NCI-H69 (cell line): ENCODE results near the gene MTMR8.
"Not testable (repeated sequence)": the region's sequence is repeated elsewhere in the genome, so short reads cannot be mapped to it uniquely, and the experiment has no call there.

Source experiments
- DNase-seq: peaks from one replicate; lab custom pipeline; 2025; lab: John Stamatoyannopoulos, UW

Gene MTMR8

GRCh38 chrX:64394874-64395567 is at the start of gene MTMR8:
MTMR8 (minus strand) TSS chrX:64395452; CDS start chrX:64395363, 89 bp downstream.
- no peak for DNase-seq

GRCh38 chrX:64439551-64439950 is 44.3 kb upstream of the MTMR8 start:
- DNase-seq = no peak

- no peak for DNase-seq
Observed at GRCh38 chrX:64437665-64438064, 42.4 kb upstream of the MTMR8 start.

GRCh38 chrX:64437218-64437617 is 42.0 kb upstream of the MTMR8 start:
- DNase-seq = no peak

- no peak for DNase-seq
Observed at GRCh38 chrX:64428371-64428770, 33.1 kb upstream of the MTMR8 start.

- DNase-seq = no peak
Observed at GRCh38 chrX:64427787-64428186, 32.5 kb upstream of the MTMR8 start.

GRCh38 chrX:64427281-64427680 is 32.0 kb upstream of the MTMR8 start:
- no peak for DNase-seq

- not testable (repeated sequence) for DNase-seq
Observed at GRCh38 chrX:64409730-64410129, 14.5 kb upstream of the MTMR8 start.

GRCh38 chrX:64398088-64398487 is 2.8 kb upstream of the MTMR8 start:
- DNase-seq = no peak

GRCh38 chrX:64395568-64395929 is 297 bp upstream of the MTMR8 start:
- DNase-seq = no peak

- no peak for DNase-seq
Observed at GRCh38 chrX:64394059-64394873, 986 bp downstream of the MTMR8 start.

GRCh38 chrX:64389489-64389888 is 5.8 kb downstream of the MTMR8 start:
- no peak for DNase-seq

GRCh38 chrX:64380789-64381188 is 14.5 kb downstream of the MTMR8 start:
- DNase-seq = not testable (repeated sequence)

GRCh38 chrX:64379924-64380323 is 15.3 kb downstream of the MTMR8 start:
- no peak for DNase-seq

- DNase-seq = no peak
Observed at GRCh38 chrX:64377753-64378152, 17.5 kb downstream of the MTMR8 start.

GRCh38 chrX:64352081-64352480 is 43.2 kb downstream of the MTMR8 start:
- DNase-seq = no peak

- no peak for DNase-seq
Observed at GRCh38 chrX:64350521-64350920, 44.7 kb downstream of the MTMR8 start.

- DNase-seq = no peak
Observed at GRCh38 chrX:64350047-64350446, 45.2 kb downstream of the MTMR8 start.

GRCh38 chrX:64342811-64343210 is 52.4 kb downstream of the MTMR8 start:
- DNase-seq = no peak

- no peak for DNase-seq
Observed at GRCh38 chrX:64338296-64338695, 57.0 kb downstream of the MTMR8 start.

- no peak for DNase-seq
Observed at GRCh38 chrX:64334467-64334866, 60.8 kb downstream of the MTMR8 start.

- no peak for DNase-seq
Observed at GRCh38 chrX:64330284-64330683, 65.0 kb downstream of the MTMR8 start.

GRCh38 chrX:64321507-64321906 is 73.7 kb downstream of the MTMR8 start:
- no peak for DNase-seq

GRCh38 chrX:64313624-64314023 is 81.6 kb downstream of the MTMR8 start:
- no peak for DNase-seq
